ENCODE data around the gene NFIX.
"Not testable (repeated sequence)": the region's sequence is repeated elsewhere in the genome, so short reads cannot be mapped to it uniquely, and the experiment has no call there.

NFIX gene

DNA sequence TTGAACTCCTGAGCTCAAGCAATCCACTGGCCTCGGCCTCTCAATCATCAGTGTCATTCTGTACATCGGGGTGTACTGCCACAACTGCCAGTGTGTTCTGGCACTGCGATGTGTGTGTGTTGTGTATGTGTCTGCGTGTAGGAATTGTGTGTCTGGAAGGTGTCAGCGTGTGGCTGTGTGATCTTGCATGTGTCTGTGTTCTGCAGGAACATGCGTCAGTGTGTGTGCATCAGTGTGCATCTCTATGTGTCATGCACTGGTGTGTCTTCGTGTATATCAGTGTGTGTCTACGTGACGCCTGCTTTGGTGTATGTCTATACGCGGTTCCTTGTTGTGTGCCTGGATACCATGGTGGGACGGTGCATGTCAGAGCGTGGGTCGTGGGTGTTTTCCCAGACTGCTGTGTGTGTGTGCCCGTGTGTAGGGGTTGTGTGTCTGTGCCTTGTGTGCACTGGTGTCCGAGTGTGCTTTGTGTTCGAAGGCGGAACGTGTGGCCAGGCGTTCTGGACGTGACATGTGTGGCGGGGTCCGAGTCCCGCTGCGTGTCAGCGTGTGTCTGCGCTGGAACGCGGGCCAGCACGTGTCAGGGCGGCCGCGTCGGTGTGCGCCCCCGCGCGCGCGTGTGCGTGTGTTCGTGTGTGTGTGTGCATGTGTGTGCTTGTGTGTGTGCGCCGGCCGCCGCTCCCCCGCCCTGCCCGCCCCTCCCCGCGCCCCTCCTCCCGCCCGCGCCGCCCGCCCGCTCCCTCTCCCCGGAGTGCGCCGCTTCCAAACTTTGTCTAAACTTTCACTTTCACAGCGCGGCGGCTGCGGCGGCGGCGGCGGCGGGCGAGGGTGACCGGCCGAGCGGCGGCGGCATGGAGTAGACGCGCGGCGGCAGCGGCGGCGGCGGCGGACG is at the start of gene NFIX:
NFIX (plus strand) TSS at position 775 of the 895 bp plus-strand sequence. CDS start 363 bp downstream, outside the sequence.
- Histone ChIP-seq H3K36me3 (ENCODE audit: insufficient read depth, low read length) (no peaks in the 10 kb centered on the region), H3K9me3 (ENCODE audit: control insufficient read depth, insufficient read depth, low read length) (no peaks in the 10 kb centered on the region), H3K9ac (ENCODE audit: low read depth, low read length) (peak within 1 kb of the TSS; percentile 33; the same call in 1 of the 2 replicates), H3K4me1 (ENCODE audit: insufficient read depth, low read length) (no peaks in the 10 kb centered on the region)

DNA sequence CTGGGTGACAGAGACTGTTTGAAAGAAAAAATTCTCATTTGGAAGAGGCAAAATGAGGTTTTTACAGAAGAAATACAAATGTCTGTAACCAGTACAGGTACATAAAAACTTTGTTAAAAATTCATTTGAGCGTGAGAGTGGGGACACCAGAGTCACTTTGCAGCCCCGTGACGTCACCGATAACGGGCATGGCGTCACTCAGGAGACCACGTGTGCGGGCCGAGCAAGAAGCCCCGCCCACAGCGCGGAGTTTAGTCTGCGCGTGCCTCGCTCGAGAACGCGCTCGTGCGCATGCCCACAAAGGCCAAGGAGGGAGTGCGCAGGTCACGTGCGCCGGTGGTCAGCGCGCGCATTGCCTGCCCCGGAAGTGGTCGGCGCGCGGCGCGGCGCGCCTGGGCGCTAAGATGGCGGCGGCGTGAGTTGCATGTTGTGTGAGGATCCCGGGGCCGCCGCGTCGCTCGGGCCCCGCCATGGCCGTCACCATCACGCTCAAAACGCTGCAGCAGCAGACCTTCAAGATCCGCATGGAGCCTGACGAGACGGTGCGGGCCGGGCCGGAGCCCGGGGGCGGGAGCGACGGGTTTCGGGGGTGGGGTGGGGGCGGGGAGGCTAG is 49.7 kb upstream of the NFIX start, which contains the start of gene RAD23A:
RAD23A (plus strand) TSS at position 384 of the 613 bp plus-strand sequence; CDS start at position 471, 87 bp downstream.
- Histone ChIP-seq H3K9ac (ENCODE audit: low read depth, low read length) (peak within 1 kb of the TSS; percentile 74), H3K36me3 (ENCODE audit: insufficient read depth, low read length) (peaks cover 27% of the 10 kb centered on the region), H3K4me1 (ENCODE audit: insufficient read depth, low read length) (no peaks in the 10 kb centered on the region), H3K9me3 (ENCODE audit: control insufficient read depth, insufficient read depth, low read length) (no peaks in the 10 kb centered on the region)

DNA sequence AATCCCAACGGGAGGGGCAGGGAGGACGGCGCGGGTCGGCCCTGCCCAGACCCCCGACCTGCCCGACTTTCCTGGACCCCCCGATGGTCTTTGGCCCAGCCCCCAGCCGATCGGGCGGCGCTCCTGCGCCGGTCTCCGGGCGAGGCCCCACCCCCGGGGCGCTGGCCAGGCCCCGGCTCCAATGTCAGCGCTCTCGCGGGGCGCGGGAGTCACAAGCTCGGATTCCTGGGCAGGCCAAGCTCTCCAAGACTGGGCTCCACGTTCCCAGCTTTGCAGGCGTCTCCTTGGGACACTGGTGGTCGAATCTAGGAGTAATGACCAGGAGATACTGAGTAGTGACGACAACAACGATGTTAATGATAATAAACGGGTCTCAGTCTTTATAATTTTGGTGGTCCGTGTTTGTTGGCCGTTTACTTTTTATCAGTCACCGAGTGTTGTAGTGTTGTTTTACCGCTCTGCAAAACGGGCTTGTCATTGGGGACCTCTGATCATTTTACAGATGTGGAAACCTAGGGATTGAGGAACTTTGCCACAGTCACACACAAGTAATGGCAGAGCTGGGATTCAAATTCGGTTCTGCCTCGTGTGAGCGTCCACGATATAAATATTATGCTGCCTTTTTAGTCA is 49.1 kb upstream of the NFIX start:
- H3K4me1 ChIP-seq (ENCODE audit: insufficient read depth, low read length) = no peaks in the 10 kb centered on the region
- H3K9me3 ChIP-seq (ENCODE audit: control insufficient read depth, insufficient read depth, low read length) = no peaks in the 10 kb centered on the region
- peak overlapping the region; percentile 74 for H3K9ac ChIP-seq (ENCODE audit: low read depth, low read length)
- H3K36me3 ChIP-seq (ENCODE audit: insufficient read depth, low read length) = peaks cover 21% of the 10 kb centered on the region

DNA sequence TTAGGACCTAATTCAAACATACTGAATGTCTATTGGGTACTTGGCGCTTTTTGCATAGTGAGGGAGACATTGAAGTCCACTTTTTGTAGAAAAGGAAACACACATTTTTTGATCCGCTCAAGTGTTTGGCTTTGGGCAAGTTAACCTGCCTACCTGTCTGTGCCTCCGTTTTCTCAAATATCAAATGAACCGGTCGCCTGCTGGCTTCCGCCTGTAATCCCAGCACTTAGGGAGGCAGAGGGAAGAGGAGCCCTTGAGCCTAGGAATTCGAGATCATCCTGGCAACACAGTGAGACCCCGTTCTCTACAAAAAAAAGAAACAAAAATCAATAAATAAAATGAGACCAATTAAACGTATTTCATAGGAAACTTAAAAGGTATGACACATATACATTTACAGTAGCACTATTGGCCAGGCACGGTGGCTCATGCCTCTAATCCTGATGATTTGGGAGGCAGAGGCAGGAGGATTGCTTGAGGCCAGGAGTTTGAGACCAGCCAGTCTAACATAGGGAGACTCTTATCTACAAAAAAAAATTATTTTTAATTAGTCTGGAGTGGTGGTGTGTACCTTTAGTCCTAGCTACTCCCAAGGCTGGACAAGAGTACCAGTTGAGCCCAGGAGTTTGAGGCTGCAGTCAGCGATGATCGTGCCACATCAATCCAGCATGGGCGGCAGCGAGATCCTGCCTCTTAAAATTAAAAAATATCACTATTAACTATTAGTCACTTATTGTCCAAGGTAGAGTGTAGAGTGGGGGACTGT is 48.4 kb upstream of the NFIX start:
- Histone ChIP-seq H3K36me3 (ENCODE audit: insufficient read depth, low read length) (peaks cover 17% of the 10 kb centered on the region), H3K9ac (ENCODE audit: low read depth, low read length) (peak overlapping the region; percentile 74), H3K4me1 (ENCODE audit: insufficient read depth, low read length) (no peaks in the 10 kb centered on the region), H3K9me3 (ENCODE audit: control insufficient read depth, insufficient read depth, low read length) (no peaks in the 10 kb centered on the region)

DNA sequence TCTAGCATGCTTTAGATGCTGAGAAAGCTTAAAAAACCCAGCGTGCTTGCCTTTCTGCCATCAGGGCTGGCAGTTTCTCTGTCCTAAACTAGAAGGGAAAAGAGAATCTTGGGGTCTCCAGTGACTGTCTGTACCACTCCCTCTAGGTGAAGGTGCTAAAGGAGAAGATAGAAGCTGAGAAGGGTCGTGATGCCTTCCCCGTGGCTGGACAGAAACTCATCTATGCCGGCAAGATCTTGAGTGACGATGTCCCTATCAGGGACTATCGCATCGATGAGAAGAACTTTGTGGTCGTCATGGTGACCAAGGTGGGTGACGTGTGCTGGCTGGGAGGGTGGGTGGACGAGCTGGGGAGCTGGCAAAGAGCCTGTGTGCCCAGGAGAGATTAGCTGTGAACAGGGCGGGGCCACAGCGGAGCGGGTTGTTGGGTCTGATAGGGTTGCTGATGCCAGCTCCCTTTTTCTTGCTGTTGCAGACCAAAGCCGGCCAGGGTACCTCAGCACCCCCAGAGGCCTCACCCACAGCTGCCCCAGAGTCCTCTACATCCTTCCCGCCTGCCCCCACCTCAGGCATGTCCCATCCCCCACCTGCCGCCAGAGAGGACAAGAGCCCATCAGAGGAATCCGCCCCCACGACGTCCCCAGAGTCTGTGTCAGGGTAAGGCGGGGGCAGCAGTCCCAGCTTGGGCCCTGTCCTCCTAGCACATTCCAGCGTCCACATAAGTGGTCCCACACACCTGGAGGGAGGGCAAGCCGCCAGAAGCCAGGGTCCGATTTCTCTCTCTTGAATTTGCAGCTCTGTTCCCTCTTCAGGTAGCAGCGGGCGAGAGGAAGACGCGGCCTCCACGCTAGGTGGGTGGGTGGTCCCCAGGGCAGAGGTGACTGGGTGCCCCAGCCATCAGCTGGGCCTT is 47.3 kb upstream of the NFIX start:
- no peaks in the 10 kb centered on the region for H3K9me3 ChIP-seq (ENCODE audit: control insufficient read depth, insufficient read depth, low read length)
- H3K36me3 ChIP-seq (ENCODE audit: insufficient read depth, low read length) = peaks cover 9% of the 10 kb centered on the region; the same call in 1 of the 2 replicates
- H3K4me1 ChIP-seq (ENCODE audit: insufficient read depth, low read length) = no peaks in the 10 kb centered on the region
- no peak overlapping the region for H3K9ac ChIP-seq (ENCODE audit: low read depth, low read length)

DNA sequence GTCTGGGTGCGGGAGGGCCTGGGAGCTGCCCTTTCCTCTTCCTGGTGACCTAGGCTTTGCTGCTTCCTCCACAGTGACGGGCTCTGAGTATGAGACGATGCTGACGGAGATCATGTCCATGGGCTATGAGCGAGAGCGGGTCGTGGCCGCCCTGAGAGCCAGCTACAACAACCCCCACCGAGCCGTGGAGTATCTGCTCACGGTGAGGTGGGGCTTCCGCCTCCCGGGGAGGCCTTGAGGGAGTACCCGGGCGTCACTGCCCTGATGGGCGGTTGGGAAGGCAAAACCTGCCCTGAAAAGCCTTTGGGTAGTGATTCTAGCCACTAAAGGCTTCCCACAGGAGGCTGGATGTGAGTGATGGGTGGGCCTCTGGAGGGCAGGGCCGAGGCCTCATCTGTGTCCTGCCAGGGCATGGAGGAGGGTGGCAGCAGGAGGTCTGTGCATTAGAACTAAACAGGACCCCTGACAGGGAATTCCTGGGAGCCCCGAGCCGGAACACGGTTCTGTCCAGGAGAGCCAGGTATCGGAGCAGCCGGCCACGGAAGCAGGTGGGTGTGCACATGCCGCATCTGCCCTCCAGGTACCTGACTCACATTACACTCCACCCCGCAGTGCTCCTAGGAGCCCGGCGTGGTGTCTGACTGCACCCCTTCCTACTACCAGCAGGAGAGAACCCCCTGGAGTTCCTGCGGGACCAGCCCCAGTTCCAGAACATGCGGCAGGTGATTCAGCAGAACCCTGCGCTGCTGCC is 46.5 kb upstream of the NFIX start:
- Histone ChIP-seq H3K36me3 (ENCODE audit: insufficient read depth, low read length) (peaks cover 7% of the 10 kb centered on the region; the same call in 1 of the 2 replicates), H3K9ac (ENCODE audit: low read depth, low read length) (no peak overlapping the region), H3K4me1 (ENCODE audit: insufficient read depth, low read length) (no peaks in the 10 kb centered on the region)

DNA sequence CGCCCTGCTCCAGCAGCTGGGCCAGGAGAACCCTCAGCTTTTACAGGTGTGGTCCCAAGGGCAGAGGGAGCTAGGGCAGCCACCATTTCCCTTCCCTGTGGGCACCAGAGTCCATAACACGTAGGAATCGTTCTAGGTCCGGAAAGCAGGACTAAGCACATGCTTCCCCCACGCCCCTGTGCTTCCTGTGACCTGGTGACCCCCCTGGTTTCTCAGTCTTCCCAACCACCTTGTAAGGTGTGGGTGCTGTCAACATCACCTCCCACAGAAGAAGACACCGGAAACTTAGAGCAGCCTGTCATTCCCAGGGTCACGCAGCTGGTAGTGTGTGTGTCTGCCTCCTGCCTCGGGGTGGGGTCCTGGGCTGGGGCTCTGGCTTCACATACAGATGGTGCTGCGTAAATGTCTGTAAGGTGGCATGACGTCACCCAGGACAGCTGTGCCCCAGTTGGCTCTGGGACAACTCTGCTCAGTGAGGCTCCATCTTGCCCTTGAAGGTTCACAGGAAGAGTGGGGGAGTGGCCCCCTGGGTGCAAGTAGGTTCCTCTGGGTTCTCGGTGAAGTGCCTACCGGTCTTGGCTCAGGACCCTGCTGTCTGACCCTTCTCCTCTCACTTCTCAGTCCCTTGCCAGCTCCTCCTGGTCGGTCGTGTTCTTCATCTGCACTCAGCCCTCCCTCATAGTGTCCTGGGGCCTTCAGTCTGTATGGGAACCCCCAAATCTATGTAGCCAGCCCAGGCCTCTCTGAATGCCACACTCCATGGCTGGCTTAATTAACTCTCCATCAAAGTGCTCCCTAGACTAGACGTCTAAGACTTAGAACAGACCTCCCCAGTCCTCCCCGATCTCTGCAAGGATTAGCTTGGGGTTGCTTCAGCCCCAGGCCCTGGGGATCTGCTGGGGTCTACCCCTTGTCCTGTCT is 45.7 kb upstream of the NFIX start:
- no peak overlapping the region for H3K9ac ChIP-seq (ENCODE audit: low read depth, low read length)
- no peaks in the 10 kb centered on the region for H3K9me3 ChIP-seq (ENCODE audit: control insufficient read depth, insufficient read depth, low read length)
- peaks cover 8% of the 10 kb centered on the region; the same call in 1 of the 2 replicates for H3K36me3 ChIP-seq (ENCODE audit: insufficient read depth, low read length)
- no peaks in the 10 kb centered on the region for H3K4me1 ChIP-seq (ENCODE audit: insufficient read depth, low read length)

More for the DNA sequence above, 46.5 kb upstream of the NFIX start:
- no peaks in the 10 kb centered on the region for H3K9me3 ChIP-seq (ENCODE audit: control insufficient read depth, insufficient read depth, low read length)

DNA sequence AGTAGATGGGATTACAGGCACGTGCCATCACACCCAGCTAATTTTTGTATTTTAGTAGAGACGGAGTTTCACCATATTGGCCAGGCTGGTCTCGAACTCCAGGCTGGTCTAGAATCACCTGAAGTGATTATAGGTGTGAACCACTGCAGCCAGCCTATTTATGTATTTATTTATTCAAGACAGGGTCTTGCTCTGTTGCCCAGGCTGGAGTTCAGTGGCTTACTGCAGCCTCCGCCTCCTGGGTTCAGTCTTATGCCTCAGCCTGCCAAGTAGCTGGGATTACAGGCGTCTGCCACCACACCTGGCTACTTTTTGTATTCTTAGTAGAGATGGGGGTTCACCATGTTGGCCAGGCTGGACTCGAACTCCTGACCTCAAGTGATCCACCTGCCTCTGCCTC is 43.2 kb upstream of the NFIX start:
- H3K9ac ChIP-seq (ENCODE audit: low read depth, low read length); H3K9me3 ChIP-seq (ENCODE audit: control insufficient read depth, insufficient read depth, low read length); H3K4me1 ChIP-seq (ENCODE audit: insufficient read depth, low read length); H3K36me3 ChIP-seq (ENCODE audit: insufficient read depth, low read length): not testable (repeated sequence)

DNA sequence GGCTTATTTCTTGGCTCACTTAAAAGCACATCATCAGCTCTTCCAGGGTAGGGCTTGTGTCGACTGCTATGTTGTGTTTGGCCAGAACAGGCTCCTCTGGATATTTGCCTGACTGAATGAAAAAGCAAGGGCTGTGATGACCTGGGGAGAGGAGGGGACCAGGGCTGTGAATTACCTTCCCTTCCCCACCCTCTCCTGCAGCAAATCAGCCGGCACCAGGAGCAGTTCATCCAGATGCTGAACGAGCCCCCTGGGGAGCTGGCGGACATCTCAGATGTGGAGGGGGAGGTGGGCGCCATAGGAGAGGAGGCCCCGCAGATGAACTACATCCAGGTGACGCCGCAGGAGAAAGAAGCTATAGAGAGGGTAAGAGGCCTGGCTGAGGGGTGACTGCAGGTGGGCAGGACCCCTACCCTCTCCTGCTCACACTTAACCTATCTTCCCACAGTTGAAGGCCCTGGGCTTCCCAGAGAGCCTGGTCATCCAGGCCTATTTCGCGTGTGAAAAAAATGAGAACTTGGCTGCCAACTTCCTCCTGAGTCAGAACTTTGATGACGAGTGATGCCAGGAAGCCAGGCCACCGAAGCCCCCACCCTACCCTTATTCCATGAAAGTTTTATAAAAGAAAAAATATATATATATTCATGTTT is 42.7 kb upstream of the NFIX start:
- Histone ChIP-seq H3K36me3 (ENCODE audit: insufficient read depth, low read length) (peaks cover 6% of the 10 kb centered on the region; the same call in 1 of the 2 replicates), H3K9me3 (ENCODE audit: control insufficient read depth, insufficient read depth, low read length) (no peaks in the 10 kb centered on the region), H3K9ac (ENCODE audit: low read depth, low read length) (no peak overlapping the region), H3K4me1 (ENCODE audit: insufficient read depth, low read length) (no peaks in the 10 kb centered on the region)

DNA sequence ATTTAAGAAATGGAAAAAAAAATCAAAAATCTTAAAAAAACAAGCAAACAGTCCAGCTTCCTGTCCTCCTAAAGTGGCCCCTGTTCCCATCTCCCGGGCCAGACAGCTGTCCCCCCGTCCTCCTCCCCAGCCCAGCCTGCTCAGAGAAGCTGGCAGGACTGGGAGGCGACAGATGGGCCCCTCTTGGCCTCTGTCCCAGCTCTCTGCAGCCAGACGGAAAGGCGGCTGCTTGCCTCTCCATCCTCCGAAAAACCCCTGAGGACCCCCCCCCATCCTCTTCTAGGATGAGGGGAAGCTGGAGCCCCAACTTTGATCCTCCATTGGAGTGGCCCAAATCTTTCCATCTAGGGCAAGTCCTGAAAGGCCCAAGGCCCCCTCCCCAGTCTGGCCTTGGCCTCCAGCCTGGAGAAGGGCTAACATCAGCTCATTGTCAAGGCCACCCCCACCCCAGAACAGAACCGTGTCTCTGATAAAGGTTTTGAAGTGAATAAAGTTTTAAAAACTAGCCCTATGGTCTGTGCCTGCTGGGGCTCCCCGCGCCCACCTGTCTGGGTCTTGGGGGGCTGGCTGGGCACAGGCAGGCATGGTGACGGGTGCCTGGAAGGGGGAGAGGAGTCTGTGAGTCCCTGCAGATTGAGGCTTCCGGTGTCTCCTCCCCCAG is 42.0 kb upstream of the NFIX start:
- Histone ChIP-seq H3K4me1 (ENCODE audit: insufficient read depth, low read length) (no peaks in the 10 kb centered on the region), H3K9me3 (ENCODE audit: control insufficient read depth, insufficient read depth, low read length) (no peaks in the 10 kb centered on the region), H3K36me3 (ENCODE audit: insufficient read depth, low read length) (peaks cover 2% of the 10 kb centered on the region; the same call in 1 of the 2 replicates), H3K9ac (ENCODE audit: low read depth, low read length) (no peak overlapping the region)
